Endothelial cell of umbilical vein (primary cell): ENCODE results near the gene SLC51B. TPM values are rescaled to one million over a fixed set of nuclear protein-coding genes. Genes with fewer than 3 reads are reported as not detected.

ENCODE experiments used
- BruUV-seq: library from RNA; stranded (reverse); fragments of 400-500 nt; replicated peaks from 2 replicates; lab custom pipeline; 2021; lab: Mats Ljungman, UMichigan
- CTCF ChIA-PET: fragments of 300-600, 350-600 bp; sonication (Branson Sonifier 250); formaldehyde crosslinking; loops from one replicate; lab custom pipeline; 2021; ENCODE audit warnings: antibody characterized with exemption, inconsistent platforms; lab: Charles Lee
- POLR2A ChIA-PET: fragments of 300-600, 350-600 bp; sonication (Branson Sonifier 250); formaldehyde crosslinking; loops from one replicate; lab custom pipeline; 2021; ENCODE audit warnings: antibody characterized with exemption, inconsistent platforms; lab: Charles Lee
- DNase-seq: peaks from one replicate; pipeline ENCODE4 v3.0.0-alpha.2; 2011; ENCODE audit warnings: low read depth, low spot score
- FAIRE-seq: peaks from 2 replicates; lab custom pipeline; 2011; peaks lifted over from hg19 to GRCh38; lab: Jason Lieb, UNC
- H2AFZ ChIP-seq: 2 replicates; pipeline ENCODE4 v1.6.0; 2012; ENCODE audit warnings: low read depth, low read length, control low read depth, inconsistent platforms
- H3K27ac ChIP-seq: 2 replicates; pipeline ENCODE4 v1.5.1; 2011; ENCODE audit warnings: low read depth, mild to moderate bottlenecking, control low read depth, low read length, moderate library complexity; ENCODE audit not compliant: insufficient read depth
- H3K27me3 ChIP-seq, 2 experiments: 2 replicates each; pipeline versions ENCODE4 v1.6.0 to v1.6.1; 2011; ENCODE audit warnings: low read length in 2 of 2, mixed read lengths in 1 of 2; ENCODE audit not compliant: control insufficient read depth in 2 of 2, insufficient read depth in 2 of 2
- H3K36me3 ChIP-seq, 2 experiments: 2 replicates in 1 of 2; 3 replicates in 1 of 2; pipeline ENCODE4 v1.5.1; 2011; ENCODE audit warnings: low read length in 2 of 2, mild to moderate bottlenecking in 1 of 2, moderate library complexity in 1 of 2; ENCODE audit not compliant: control insufficient read depth in 2 of 2, insufficient read depth in 2 of 2; ENCODE audit errors: extremely low read depth in 1 of 2
- H3K4me1 ChIP-seq: 3 replicates; pipeline ENCODE4 v1.5.1; 2011; ENCODE audit warnings: mild to moderate bottlenecking, low read length; ENCODE audit not compliant: control insufficient read depth, insufficient read depth; ENCODE audit errors: extremely low read depth
- H3K4me2 ChIP-seq: 2 replicates; pipeline ENCODE4 v1.6.1; 2011; ENCODE audit warnings: low read length, control low read depth, mixed read lengths; ENCODE audit not compliant: insufficient read depth
- H3K4me3 ChIP-seq, 3 experiments: fragments of 200-600 bp in 1 of 3; sonication (generic), shearing (Covaris generic) in 1 of 3; replicated peaks in 1 of 3; 2 replicates each; pipeline ENCODE4 v1.5.1; 2011 to 2016; ENCODE audit warnings: control low read depth in 3 of 3, low read length in 3 of 3, mild to moderate bottlenecking in 2 of 3, inconsistent platforms in 1 of 3, low read depth in 1 of 3, moderate library complexity in 1 of 3; ENCODE audit not compliant: insufficient read depth in 1 of 3
- H3K79me2 ChIP-seq: 2 replicates; pipeline ENCODE4 v1.6.0; 2012; ENCODE audit warnings: low read length, inconsistent platforms; ENCODE audit not compliant: control insufficient read depth, insufficient read depth
- H3K9ac ChIP-seq: replicated peaks from 2 replicates; pipeline ENCODE3; 2011; ENCODE audit warnings: low read length, control low read depth; ENCODE audit not compliant: insufficient read depth; ENCODE audit errors: extremely low read depth
- H3K9me1 ChIP-seq: replicated peaks from 3 replicates; pipeline ENCODE4 v1.6.0; 2011; ENCODE audit warnings: mild to moderate bottlenecking, low read length; ENCODE audit not compliant: control insufficient read depth, insufficient read depth; ENCODE audit errors: extremely low read depth
- H3K9me3 ChIP-seq: replicated peaks from 2 replicates; pipeline ENCODE4 v1.5.1; 2012; ENCODE audit warnings: low read length, inconsistent platforms; ENCODE audit not compliant: control insufficient read depth, insufficient read depth
- H4K20me1 ChIP-seq: replicated peaks from 2 replicates; pipeline ENCODE3; 2011; ENCODE audit warnings: mild to moderate bottlenecking, low read length; ENCODE audit not compliant: control insufficient read depth, insufficient read depth; ENCODE audit errors: extremely low read depth
- CTCF ChIP-seq, 2 donors: IDR thresholded peaks; 1 replicate in 1 of 2; 2 replicates in 1 of 2; pipeline ENCODE4 v1.5.1; 2011; ENCODE audit warnings: low read length in 2 of 2, mild to moderate bottlenecking in 2 of 2, moderate library complexity in 2 of 2, control low read depth in 1 of 2, inconsistent platforms in 1 of 2, low read depth in 1 of 2; ENCODE audit not compliant: insufficient read depth in 1 of 2; ENCODE audit errors: extremely low read depth in 1 of 2
- EZH2 ChIP-seq: IDR thresholded peaks from 2 replicates; pipeline ENCODE4 v1.6.1; 2012; ENCODE audit warnings: borderline replicate concordance, low read depth, mild to moderate bottlenecking, moderate library complexity, low read length, inconsistent platforms; ENCODE audit not compliant: severe bottlenecking
- FOS ChIP-seq: IDR thresholded peaks from 2 replicates; pipeline ENCODE4 v1.6.1; 2011; ENCODE audit warnings: mild to moderate bottlenecking, low read length, moderate library complexity, borderline replicate concordance; ENCODE audit not compliant: insufficient read depth
- GATA2 ChIP-seq: IDR thresholded peaks from 2 replicates; pipeline ENCODE4 v1.7.0; 2011; ENCODE audit warnings: low read depth, mild to moderate bottlenecking, moderate library complexity, mixed read lengths, low read length; ENCODE audit not compliant: insufficient read length, insufficient read depth
- JUN ChIP-seq: IDR thresholded peaks from 2 replicates; pipeline ENCODE4 v1.6.1; 2011; ENCODE audit warnings: borderline replicate concordance, low read depth; ENCODE audit not compliant: insufficient read length, insufficient read depth
- MAX ChIP-seq: IDR thresholded peaks from 2 replicates; pipeline ENCODE4 v1.6.1; 2011; ENCODE audit not compliant: insufficient read depth, insufficient read length
- MYC ChIP-seq: IDR thresholded peaks from one replicate; pipeline ENCODE4 v1.6.1; 2011; ENCODE audit warnings: mild to moderate bottlenecking, low read depth, low read length
- POLR2A ChIP-seq: IDR thresholded peaks from 2 replicates; pipeline ENCODE4 v1.6.1; 2012; ENCODE audit warnings: low read depth, mild to moderate bottlenecking, control low read depth, low read length
- POLR2AphosphoS5 ChIP-seq: IDR thresholded peaks from 2 replicates; pipeline ENCODE4 v1.6.1; 2012; ENCODE audit warnings: low read depth, mild to moderate bottlenecking, control low read depth, low read length, moderate library complexity; ENCODE audit not compliant: insufficient read depth
- dilution Hi-C: fragments of 300-500 bp; cut with MboI; formaldehyde crosslinking; loops from one replicate; pipeline ENCODE4 v1.15.0; 2019; ENCODE audit warnings: low sequenced_read_pairs; ENCODE audit not compliant: extremely low pct_ligation_motif_present
- intact Hi-C: fragments of 100-400 bp; cut with micrococcal nuclease; formaldehyde crosslinking; loops from one replicate; pipeline ENCODE4 v1.10.0; 2022
- polyA plus RNA-seq, 4 experiments: library from polyadenylated mRNA; depleted of rRNA in 3 of 4; stranded (reverse) in 3 of 4; unstranded in 1 of 4; fragments of >200 nt; gene quantifications; 2 replicates each; pipeline versions ENCODE4 v1.2.1 to v1.2.3, GENCODE V29; 2011 to 2012; ENCODE audit warnings: missing spikeins in 1 of 4
- total RNA-seq: library from RNA; stranded (reverse); gene quantifications from 2 replicates; pipeline ENCODE4 v1.2.3, GENCODE V29; 2021

The SLC51B gene
- total and polyA plus RNA-seq, 2 donors (not counting 3 experiments of a cell fraction or from before 2014, with no cell fraction given): not detected

GRCh38 chr15:65004993-65005392, 40.2 kb upstream of the SLC51B start:
- Histone ChIP-seq H3K36me3 (no peaks in the 10 kb centered on the region), H3K9me1 (peaks cover 2% of the 10 kb centered on the region), H3K9me3 (no peaks in the 10 kb centered on the region), H2AFZ (no peak overlapping the region), H3K9ac (no peak overlapping the region), H3K4me2 (no peak overlapping the region), H3K27ac (no peak overlapping the region), H4K20me1 (no peaks in the 10 kb centered on the region), H3K79me2 (no peaks in the 10 kb centered on the region), H3K4me1 (no peaks in the 10 kb centered on the region), H3K4me3 (no peak overlapping the region), H3K27me3 (no peaks in the 10 kb centered on the region)
- intact Hi-C loops: no loop called here
- TF ChIP-seq EZH2 (no peak), FOS (no peak), GATA2 (no peak), POLR2AphosphoS5 (no peak), MAX (no peak), MYC (no peak), POLR2A (no peak)
- CTCF ChIA-PET: interaction anchor here (1.0 to 1.7 kb wide), 3 partner anchors 9 to 14 kb away, joined by 3 to 4 read pairs (median 3); no protein-coding TSS in a partner anchor
- FAIRE-seq (no peak), DNase-seq (no peak)
- dilution Hi-C loops: no loop called here
- POLR2A ChIA-PET: no interaction called here
- BruUV-seq: no TSS peak

- H4K20me1 ChIP-seq: no peaks in the 10 kb centered on the region
- H3K27me3 ChIP-seq: no peaks in the 10 kb centered on the region
- intact Hi-C loops: no loop called here
- no peak overlapping the region for H3K4me2 ChIP-seq
- H3K79me2 ChIP-seq: no peaks in the 10 kb centered on the region
- no peak overlapping the region for H3K4me3 ChIP-seq
- no TSS peak for BruUV-seq
- no peak overlapping the region for H3K27ac ChIP-seq
- no peaks in the 10 kb centered on the region for H3K36me3 ChIP-seq
- CTCF ChIA-PET: no interaction called here
- DNase-seq: no peak
- FAIRE-seq: no peak
- no peaks in the 10 kb centered on the region for H3K9me1 ChIP-seq
- H3K4me1 ChIP-seq: no peaks in the 10 kb centered on the region
- H3K9ac ChIP-seq: no peak overlapping the region
- dilution Hi-C loops: no loop called here
- TF ChIP-seq GATA2 (no peak), FOS (no peak), MAX (no peak), EZH2 (no peak), POLR2AphosphoS5 (no peak), POLR2A (no peak), MYC (no peak), JUN (no peak), CTCF (IDR thresholded peaks at IDR 0.05; ENCODE audit: extremely low read depth in 1 of 2, insufficient read depth in 1 of 2, low read depth in 1 of 2, low read length in 2 of 2) (no peak)
- H3K9me3 ChIP-seq: no peaks in the 10 kb centered on the region
- no peak overlapping the region for H2AFZ ChIP-seq
- POLR2A ChIA-PET: no interaction called here
These were observed 38.3 kb upstream of the SLC51B start for GRCh38 chr15:65006876-65007275.
